ENCODE measurements around the gene NDUFAF2.
"Not testable (repeated sequence)": the region's sequence is repeated elsewhere in the genome, so short reads cannot be mapped to it uniquely, and the experiment has no call there.

Gene NDUFAF2

DNA sequence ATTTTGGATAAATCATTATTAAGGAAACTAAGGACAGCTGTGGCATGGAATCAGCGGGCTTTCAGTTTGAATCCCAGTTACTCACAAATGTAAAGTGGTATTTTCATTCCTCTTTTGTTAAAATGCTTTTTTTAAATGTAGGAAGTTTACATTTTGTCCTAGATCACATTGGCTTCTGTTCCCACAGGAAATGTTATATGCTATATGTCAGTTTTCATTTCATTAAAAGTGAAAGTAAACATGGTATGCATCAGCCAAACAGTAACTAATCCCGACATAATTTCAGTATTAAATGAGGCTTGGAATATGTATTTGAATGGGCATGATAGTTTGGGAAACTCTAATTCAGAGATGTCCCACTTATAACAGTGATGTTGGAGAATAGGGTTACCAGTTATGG, 235.9 kb downstream of the NDUFAF2 start:
- DNase-seq: no peak

DNA sequence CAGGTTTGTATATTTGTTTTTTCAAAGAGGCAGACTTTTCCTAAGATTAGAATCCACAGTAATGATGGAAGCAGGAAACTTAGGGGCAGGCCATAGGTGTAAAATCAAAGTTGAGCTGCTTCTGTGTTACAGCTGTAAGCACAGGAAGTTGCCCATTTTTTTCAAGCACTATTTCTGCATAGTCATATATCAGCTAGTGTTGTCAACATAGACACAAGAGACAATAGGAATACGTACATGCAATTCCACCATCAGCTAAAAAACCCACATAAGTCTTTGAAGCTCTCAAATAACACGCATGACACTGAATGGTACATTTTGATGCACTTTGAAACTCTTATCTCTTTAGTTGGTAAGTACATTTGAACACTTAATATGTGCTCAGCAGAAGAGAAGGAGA, 237.4 kb downstream of the NDUFAF2 start:
- peak; percentile 58 to 61 for DNase-seq

- no peak for DNase-seq
These were observed 238.5 kb downstream of the NDUFAF2 start for GRCh38 chr5:61183538-61183937.

DNA sequence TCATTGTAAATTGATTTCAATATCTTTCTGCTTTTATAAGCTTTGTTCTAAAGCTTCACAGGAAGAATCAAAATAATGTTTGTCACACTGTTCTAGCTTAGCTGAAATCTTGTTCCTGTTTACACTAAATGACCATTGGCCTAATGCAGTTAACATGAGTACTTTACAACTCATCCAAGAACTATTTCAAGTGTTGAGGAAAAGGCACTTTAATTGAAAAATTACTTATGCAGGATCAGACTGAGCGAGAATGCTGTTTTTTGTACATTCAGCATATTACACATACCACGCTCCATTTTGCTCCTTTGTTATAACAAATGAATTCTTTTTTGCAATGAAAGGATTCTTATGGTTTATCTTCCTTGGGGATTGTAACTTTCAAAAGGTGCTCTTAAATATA, 239.7 kb downstream of the NDUFAF2 start:
- no peak for DNase-seq

GRCh38 chr5:61186634-61187033, 241.6 kb downstream of the NDUFAF2 start:
- DNase-seq: no peak

- DNase-seq: not testable (repeated sequence)
These were observed 242.3 kb downstream of the NDUFAF2 start for GRCh38 chr5:61187352-61187751.

- DNase-seq: not testable (repeated sequence)
These were observed 242.8 kb downstream of the NDUFAF2 start for GRCh38 chr5:61187826-61188225.

DNA sequence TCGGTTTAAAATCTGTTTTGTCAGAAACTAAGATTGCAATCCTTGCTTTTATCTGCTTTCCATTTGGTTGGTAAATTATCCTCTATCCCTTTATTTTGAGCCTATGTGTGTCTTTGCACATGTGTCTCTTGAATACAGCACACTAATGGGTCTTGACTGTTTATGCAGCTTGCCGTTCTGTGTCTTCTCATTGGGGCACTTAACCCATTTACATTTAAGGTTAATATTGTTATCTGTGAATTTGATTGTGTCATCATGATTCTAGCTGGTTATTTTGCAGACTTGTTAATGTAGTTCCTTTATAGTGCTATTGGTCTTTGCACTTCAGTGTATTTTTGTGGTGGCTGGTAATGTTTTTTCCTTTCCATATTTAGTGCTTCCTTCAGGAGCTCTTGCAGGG, 253.6 kb downstream of the NDUFAF2 start:
- DNase-seq: no peak

GRCh38 chr5:61200582-61201155, 255.7 kb downstream of the NDUFAF2 start:
- no peak for DNase-seq

GRCh38 chr5:61202213-61202612, 257.2 kb downstream of the NDUFAF2 start:
- DNase-seq: no peak
